ENCODE measurements around the gene P4HB. TPM values are rescaled to one million over a fixed set of nuclear protein-coding genes. Genes with fewer than 3 reads are reported as not detected.

P4HB gene
- total RNA-seq, 1 donor from 2014 or later = 267 TPM

- peaks cover 49% of the 10 kb centered on the region for H3K4me1 ChIP-seq
- H3K27me3 ChIP-seq (ENCODE audit: low read depth) = no peaks in the 10 kb centered on the region
- peaks cover 65% of the 10 kb centered on the region for H3K36me3 ChIP-seq
- peak overlapping the region; percentile 93 for H3K27ac ChIP-seq (replicated peaks)
- H3K9me3 ChIP-seq (replicated peaks) = no peaks in the 10 kb centered on the region
- intact Hi-C loops (cut with micrococcal nuclease) = no loop called here
- no peak for TF ChIP-seq CTCF (IDR thresholded peaks at IDR 0.05; ENCODE audit: borderline replicate concordance)
- DNase-seq = no peak
- H3K4me3 ChIP-seq = peak overlapping the region; percentile 94
Measured at GRCh38 chr17:81890447-81891302, 30.3 kb upstream of the P4HB start.

- Histone ChIP-seq H3K27ac (replicated peaks) (no peak overlapping the region), H3K4me3 (peak overlapping the region; percentile 94)
- TF ChIP-seq CTCF (IDR thresholded peaks at IDR 0.05; ENCODE audit: borderline replicate concordance) = no peak
Measured at GRCh38 chr17:81889602-81890001, 29.3 kb upstream of the P4HB start.

GRCh38 chr17:81888988-81889595, 28.8 kb upstream of the P4HB start:
- intact Hi-C loops (cut with micrococcal nuclease) = no loop called here
- Histone ChIP-seq H3K27ac (replicated peaks) (no peak overlapping the region), H3K4me1 (peaks cover 64% of the 10 kb centered on the region), H3K4me3 (peak overlapping the region; percentile 94), H3K36me3 (peaks cover 54% of the 10 kb centered on the region), H3K9me3 (replicated peaks) (no peaks in the 10 kb centered on the region), H3K27me3 (ENCODE audit: low read depth) (no peaks in the 10 kb centered on the region)
- DNase-seq = no peak
- TF ChIP-seq CTCF (IDR thresholded peaks at IDR 0.05; ENCODE audit: borderline replicate concordance) = no peak

More at GRCh38 chr17:81889602-81890001, 29.3 kb upstream of the P4HB start:
- intact Hi-C loops (cut with micrococcal nuclease) = no loop called here
- DNase-seq = no peak
- peaks cover 60% of the 10 kb centered on the region for H3K4me1 ChIP-seq
- H3K36me3 ChIP-seq = peaks cover 59% of the 10 kb centered on the region
- H3K27me3 ChIP-seq (ENCODE audit: low read depth) = no peaks in the 10 kb centered on the region
- H3K9me3 ChIP-seq (replicated peaks) = no peaks in the 10 kb centered on the region

GRCh38 chr17:81888105-81888987, 28.0 kb upstream of the P4HB start:
- Histone ChIP-seq H3K9me3 (replicated peaks) (no peaks in the 10 kb centered on the region), H3K36me3 (peaks cover 55% of the 10 kb centered on the region), H3K27me3 (ENCODE audit: low read depth) (no peaks in the 10 kb centered on the region), H3K4me1 (peaks cover 62% of the 10 kb centered on the region), H3K27ac (replicated peaks) (no peak overlapping the region), H3K4me3 (no peak overlapping the region)
- DNase-seq = no peak
- no peak for TF ChIP-seq CTCF (IDR thresholded peaks at IDR 0.05; ENCODE audit: borderline replicate concordance)
- intact Hi-C loops (cut with micrococcal nuclease) = no loop called here

GRCh38 chr17:81885869-81886548, 25.7 kb upstream of the P4HB start:
- H3K9me3 ChIP-seq (replicated peaks) = no peaks in the 10 kb centered on the region
- H3K27me3 ChIP-seq (ENCODE audit: low read depth) = no peaks in the 10 kb centered on the region
- TF ChIP-seq CTCF (IDR thresholded peaks at IDR 0.05; ENCODE audit: borderline replicate concordance) = no peak
- intact Hi-C loops (cut with micrococcal nuclease) = no loop called here
- no peak overlapping the region for H3K4me3 ChIP-seq
- DNase-seq = no peak
- no peak overlapping the region for H3K27ac ChIP-seq (replicated peaks)
- peaks cover 44% of the 10 kb centered on the region for H3K4me1 ChIP-seq
- peaks cover 74% of the 10 kb centered on the region for H3K36me3 ChIP-seq

All from left ventricle myocardium inferior (tissue), 1 donor.